Gastroesophageal sphincter (tissue), 4 donors: ENCODE measurements around the gene CLEC11A. TPM values are rescaled to one million over a fixed set of nuclear protein-coding genes. Genes with fewer than 3 reads are reported as not detected.

Source experiments
- ATAC-seq: fragments of 150-250 bp; one replicate; pipeline ENCODE4 v1.9.1; 2016; ENCODE audit warnings: mild to moderate bottlenecking, moderate library complexity
- H3K27ac ChIP-seq, 4 donors: fragments of 200-600 bp; sonication (generic) in 3 of 4; 1 replicate in 3 of 4; 2 replicates in 1 of 4; pipeline ENCODE4 v1.5.1; 2016 to 2019
- H3K27me3 ChIP-seq: fragments of 200-600 bp; sonication (generic); one replicate; pipeline ENCODE4 v1.5.1; 2019
- H3K36me3 ChIP-seq, 2 donors: fragments of 200-600 bp; sonication (generic); one replicate each; pipeline ENCODE4 v1.5.1; 2019; ENCODE audit warnings: control low read depth in 1 of 2
- H3K4me1 ChIP-seq, 3 donors: fragments of 200-600 bp; sonication (generic); 1 replicate in 2 of 3; 2 replicates in 1 of 3; pipeline ENCODE4 v1.5.1; 2016 to 2019; ENCODE audit warnings: control low read depth in 2 of 3
- H3K4me3 ChIP-seq, 2 donors: fragments of 200-600 bp; sonication (generic); one replicate each; pipeline ENCODE4 v1.5.1; 2019; ENCODE audit warnings: mild to moderate bottlenecking in 1 of 2, moderate library complexity in 1 of 2
- H3K9me3 ChIP-seq, 3 donors: fragments of 200-600 bp; sonication (generic); one replicate each; pipeline ENCODE4 v1.5.1; 2017 to 2019; ENCODE audit warnings: control low read depth in 2 of 3
- EP300 ChIP-seq: sonication (generic); formaldehyde crosslinking; IDR thresholded peaks from one replicate; pipeline ENCODE4 v1.6.1; 2017; ENCODE audit warnings: antibody characterized with exemption, mild to moderate bottlenecking
- POLR2A ChIP-seq, 2 donors: fragments of 450-650 bp; IDR thresholded peaks; one replicate each; pipeline ENCODE4 v1.6.1; 2017; ENCODE audit warnings: antibody characterized with exemption in 2 of 2, mild to moderate bottlenecking in 2 of 2, moderate library complexity in 1 of 2
- POLR2AphosphoS5 ChIP-seq: sonication (generic); formaldehyde crosslinking; IDR thresholded peaks from one replicate; pipeline ENCODE4 v1.6.1; 2017; ENCODE audit warnings: antibody characterized with exemption
- WGBS, 2 donors: methylation state at CpG; one replicate each; pipeline ENCODE4 v1.1.5; 2018; ENCODE audit warnings: low coverage in 1 of 2; 5-methylcytosine and 5-hydroxymethylcytosine counted together
- total RNA-seq, 4 donors: library from RNA; depleted of rRNA; stranded (reverse); fragments of >200 nt; gene quantifications; one replicate each; pipeline ENCODE4 v1.1.0, GENCODE V29; 2016
- TF ChIP-seq, protein P1 (sequence below), 4 experiments: fragments of 200-600 bp in 2 of 4; fragments of 450-650 bp in 2 of 4; sonication (generic) in 1 of 4; IDR thresholded peaks; one replicate each; pipeline ENCODE4 v1.5.1; 2017 to 2019; ENCODE audit warnings: antibody characterized with exemption in 4 of 4, mild to moderate bottlenecking in 2 of 4, moderate library complexity in 2 of 4

Gene CLEC11A
- total RNA-seq, 4 donors from 2014 or later, result 4.6 to 17.1 (median 8.4) TPM

DNA sequence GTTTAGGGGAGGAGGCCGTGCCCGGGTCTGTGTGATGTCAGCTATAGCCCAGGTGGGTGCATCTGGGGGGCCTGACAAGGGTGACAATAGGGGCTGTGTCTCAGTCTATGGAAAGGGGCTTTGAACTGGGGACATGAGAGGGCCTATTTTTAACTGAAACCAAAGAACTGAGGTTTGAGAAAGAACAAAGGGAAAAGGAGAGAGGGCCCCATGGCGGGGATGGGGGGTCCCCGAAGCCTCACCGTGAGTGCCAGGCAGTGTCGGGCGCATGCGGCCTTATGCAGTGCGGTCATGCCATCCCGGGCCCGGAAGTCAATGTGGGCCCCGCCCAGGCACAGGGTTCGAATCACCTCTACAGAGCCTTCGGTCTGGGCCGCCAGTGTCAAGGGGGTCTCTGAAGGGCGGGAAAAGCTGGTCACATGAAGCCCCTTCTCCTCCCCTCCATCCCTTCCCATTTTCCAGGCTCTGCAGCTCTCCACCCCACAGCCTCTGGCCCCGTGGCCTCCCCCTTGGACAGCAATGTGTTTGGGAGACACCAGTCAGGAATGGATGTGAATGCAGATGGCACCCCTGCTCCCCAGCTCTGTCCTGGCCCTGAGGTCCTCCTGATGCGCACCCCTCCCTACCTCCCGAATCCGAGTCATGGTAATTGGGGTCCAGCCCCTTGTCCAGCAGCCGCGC is 9.5 kb upstream of the CLEC11A start:
- Histone ChIP-seq H3K36me3 (no peaks in the 10 kb centered on the region), H3K4me3 (no peak overlapping the region), H3K27me3 (peaks cover 96% of the 10 kb centered on the region), H3K27ac (no peak overlapping the region), H3K4me1 (peaks cover 0 to 11% (median 7%) of the 10 kb centered on the region in 3 donors), H3K9me3 (no peaks in the 10 kb centered on the region)
- 89 to 93% methylated on average over 9 to 10 of the region's 22 CpGs for WGBS, 2 donors
- no peak for ATAC-seq
- TF ChIP-seq, protein P1, sequence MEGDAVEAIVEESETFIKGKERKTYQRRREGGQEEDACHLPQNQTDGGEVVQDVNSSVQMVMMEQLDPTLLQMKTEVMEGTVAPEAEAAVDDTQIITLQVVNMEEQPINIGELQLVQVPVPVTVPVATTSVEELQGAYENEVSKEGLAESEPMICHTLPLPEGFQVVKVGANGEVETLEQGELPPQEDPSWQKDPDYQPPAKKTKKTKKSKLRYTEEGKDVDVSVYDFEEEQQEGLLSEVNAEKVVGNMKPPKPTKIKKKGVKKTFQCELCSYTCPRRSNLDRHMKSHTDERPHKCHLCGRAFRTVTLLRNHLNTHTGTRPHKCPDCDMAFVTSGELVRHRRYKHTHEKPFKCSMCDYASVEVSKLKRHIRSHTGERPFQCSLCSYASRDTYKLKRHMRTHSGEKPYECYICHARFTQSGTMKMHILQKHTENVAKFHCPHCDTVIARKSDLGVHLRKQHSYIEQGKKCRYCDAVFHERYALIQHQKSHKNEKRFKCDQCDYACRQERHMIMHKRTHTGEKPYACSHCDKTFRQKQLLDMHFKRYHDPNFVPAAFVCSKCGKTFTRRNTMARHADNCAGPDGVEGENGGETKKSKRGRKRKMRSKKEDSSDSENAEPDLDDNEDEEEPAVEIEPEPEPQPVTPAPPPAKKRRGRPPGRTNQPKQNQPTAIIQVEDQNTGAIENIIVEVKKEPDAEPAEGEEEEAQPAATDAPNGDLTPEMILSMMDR (IDR thresholded peaks at IDR 0.05), result no peak
- TF ChIP-seq POLR2AphosphoS5, result no peak
- no peak for TF ChIP-seq EP300
- TF ChIP-seq POLR2A (IDR thresholded peaks at IDR 0.05), result no peak

DNA sequence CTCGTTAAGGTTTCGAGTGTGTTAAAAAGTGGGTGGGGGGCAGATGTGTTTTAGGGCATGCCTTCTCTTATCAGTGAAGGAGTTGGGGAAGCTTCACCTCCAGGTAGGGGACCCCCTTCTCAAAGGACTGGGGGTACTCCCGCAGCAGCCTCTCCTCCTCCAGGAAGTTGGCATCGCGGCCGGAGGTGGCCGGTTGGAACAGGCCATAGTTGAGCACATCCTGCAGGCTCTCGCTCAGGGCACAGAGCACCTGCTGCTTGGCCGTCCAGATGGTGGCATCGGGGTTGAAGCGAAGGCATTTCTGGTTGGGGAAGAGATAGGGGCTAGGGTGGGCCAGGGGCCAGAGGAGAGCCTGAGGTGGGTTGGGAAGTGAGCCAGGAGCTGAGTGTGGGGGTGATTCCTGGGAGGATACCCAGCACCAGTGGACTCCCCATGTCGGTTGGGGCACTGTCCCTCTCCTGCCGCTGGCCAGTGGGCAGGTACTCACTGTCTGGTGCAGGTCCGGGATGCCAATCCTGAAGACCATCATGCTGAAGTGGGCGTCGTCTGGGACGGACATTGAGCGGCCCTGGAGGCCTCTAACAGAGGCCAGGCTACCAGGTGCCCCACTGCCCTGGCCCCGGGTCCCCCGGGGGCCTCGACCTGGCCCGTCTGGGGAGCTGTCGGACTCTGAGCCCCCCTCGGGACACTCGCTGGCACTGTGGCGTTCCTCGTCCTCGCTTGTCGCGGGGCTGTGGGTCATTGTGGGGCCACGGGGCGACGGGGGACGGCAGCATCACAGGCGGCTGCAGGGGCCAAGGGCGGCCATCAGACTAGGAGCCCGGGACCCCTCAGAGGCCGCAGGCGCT is 6.8 kb upstream of the CLEC11A start:
- no peak for TF ChIP-seq POLR2A (IDR thresholded peaks at IDR 0.05)
- no peak for TF ChIP-seq POLR2AphosphoS5
- TF ChIP-seq, protein P1 (IDR thresholded peaks at IDR 0.05), result no peak
- no peak for TF ChIP-seq EP300
- H3K27me3 ChIP-seq, result peaks cover 98% of the 10 kb centered on the region
- WGBS, 2 donors, result 100% methylated on average over 1 of the region's 39 CpGs; no CpG with 5 or more reads in 1 of the 2 donors

DNA sequence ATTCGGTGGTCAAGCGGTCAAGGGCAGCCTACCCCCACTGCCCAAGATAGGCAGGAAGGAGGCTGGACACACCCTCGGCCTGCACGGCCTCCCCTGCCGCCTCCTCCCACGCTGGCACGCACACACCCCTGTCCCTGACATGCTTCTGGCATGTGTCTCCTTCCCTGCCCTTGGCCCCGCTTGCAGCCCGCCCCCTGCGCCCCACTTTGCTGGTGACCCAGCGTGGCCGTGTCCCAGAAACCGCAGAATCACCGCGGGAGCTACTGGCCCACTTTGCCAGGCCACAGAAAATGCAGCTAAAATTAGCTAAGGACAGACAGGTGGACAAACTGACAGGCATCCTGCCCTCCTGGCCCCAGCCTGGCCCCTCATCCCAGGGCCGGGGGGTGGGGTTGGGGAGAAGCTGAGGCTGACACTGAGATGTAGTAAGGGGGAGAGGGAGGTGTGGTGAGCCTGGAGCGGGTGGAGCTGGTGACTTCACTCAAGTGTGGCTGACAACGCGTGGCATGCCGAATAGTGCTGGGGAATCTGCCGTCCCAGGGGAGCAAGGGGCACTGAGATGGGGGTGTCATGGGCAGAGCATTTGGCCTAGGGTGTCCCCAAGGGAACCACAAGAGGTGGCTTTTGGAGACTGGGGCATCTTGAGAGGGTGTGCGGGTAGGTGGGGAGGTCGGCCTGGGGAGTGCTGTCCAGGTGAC is 6.0 kb upstream of the CLEC11A start:
- WGBS, 2 donors, result 62 to 64% methylated on average over 4 to 5 of the region's 23 CpGs

More for the DNA sequence above, 6.8 kb upstream of the CLEC11A start:
- no peaks in the 10 kb centered on the region for H3K36me3 ChIP-seq
- no peak for ATAC-seq
- H3K27ac ChIP-seq, result no peak overlapping the region
- H3K9me3 ChIP-seq, result no peaks in the 10 kb centered on the region
- peaks cover 0 to 22% (median 13%) of the 10 kb centered on the region in 3 donors for H3K4me1 ChIP-seq
- no peak overlapping the region for H3K4me3 ChIP-seq

DNA sequence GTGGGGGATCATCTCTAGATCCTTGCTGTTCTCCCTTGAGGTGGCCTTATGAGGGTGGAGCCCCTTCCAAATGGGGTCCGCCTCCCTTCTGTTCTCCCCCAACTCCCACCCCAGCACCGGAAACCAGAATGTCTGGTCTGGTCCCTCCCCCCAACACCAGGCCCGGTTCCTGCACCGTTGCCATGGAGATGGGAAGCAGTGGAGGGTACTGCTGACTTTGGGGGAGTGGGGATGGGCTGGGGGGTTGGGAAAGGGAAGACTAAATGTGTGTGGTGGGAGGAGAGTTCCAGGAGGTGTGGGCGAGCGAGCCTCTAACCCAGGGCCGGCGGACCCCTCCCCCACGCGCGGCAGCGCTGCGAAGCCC is 5.3 kb upstream of the CLEC11A start:
- WGBS, 2 donors, result no CpG with 5 or more reads among the region's 13 CpGs
- Histone ChIP-seq H3K27ac (no peak overlapping the region), H3K36me3 (no peaks in the 10 kb centered on the region), H3K4me1 (peaks cover 0 to 22% (median 13%) of the 10 kb centered on the region in 3 donors), H3K4me3 (peak overlapping the region in 1 of 2 donors; percentile 47), H3K9me3 (no peaks in the 10 kb centered on the region), H3K27me3 (peaks cover 98% of the 10 kb centered on the region)
- TF ChIP-seq POLR2AphosphoS5, result no peak
- TF ChIP-seq EP300, result no peak
- no peak for TF ChIP-seq POLR2A (IDR thresholded peaks at IDR 0.05)
- TF ChIP-seq, protein P1 (IDR thresholded peaks at IDR 0.05), result no peak
- ATAC-seq, result no peak

More for the DNA sequence above, 6.0 kb upstream of the CLEC11A start:
- Histone ChIP-seq H3K36me3 (no peaks in the 10 kb centered on the region), H3K4me3 (no peak overlapping the region), H3K9me3 (no peaks in the 10 kb centered on the region), H3K27ac (no peak overlapping the region), H3K27me3 (peaks cover 98% of the 10 kb centered on the region), H3K4me1 (peaks cover 0 to 22% (median 13%) of the 10 kb centered on the region in 3 donors)
- ATAC-seq, result no peak
- TF ChIP-seq POLR2A (IDR thresholded peaks at IDR 0.05) (no peak), POLR2AphosphoS5 (no peak), EP300 (no peak)
- TF ChIP-seq, protein P1 (IDR thresholded peaks at IDR 0.05), result no peak
